Neural progenitor cell (in vitro differentiated cells): ENCODE data around the gene MFAP2. TPM values are rescaled to one million over a fixed set of nuclear protein-coding genes. Genes with fewer than 3 reads are reported as not detected.
A peak's percentile ranks its signal among the peaks of the same experiment; 100 is the strongest.

Experiments
- DNase-seq: peaks from one replicate; pipeline ENCODE4 v3.0.0-alpha.2; 2016; ENCODE audit warnings: low spot score
- H2AFZ ChIP-seq: fragments of 200-600 bp; sonication (generic); replicated peaks from 2 replicates; pipeline ENCODE4 v1.6.1; 2016; ENCODE audit warnings: antibody characterized with exemption
- H3F3A ChIP-seq: fragments of 200-600 bp; sonication (generic); 2 replicates; pipeline ENCODE4 v1.6.1; 2016; ENCODE audit warnings: antibody characterized with exemption, low read depth
- H3K27ac ChIP-seq: fragments of 200-600 bp; sonication (generic); 2 replicates; pipeline ENCODE4 v1.5.1; 2016; ENCODE audit warnings: mild to moderate bottlenecking
- H3K27me3 ChIP-seq: fragments of 200-600 bp; sonication (generic); 2 replicates; pipeline ENCODE4 v1.6.1; 2016; ENCODE audit warnings: mild to moderate bottlenecking, moderate library complexity
- H3K36me3 ChIP-seq: fragments of 200-600 bp; sonication (generic); 2 replicates; pipeline ENCODE4 v1.5.1; 2016
- H3K4me1 ChIP-seq: fragments of 200-600 bp; sonication (generic); 2 replicates; pipeline ENCODE4 v1.6.1; 2016; ENCODE audit warnings: mixed run types
- H3K4me2 ChIP-seq: fragments of 200-600 bp; sonication (generic); 2 replicates; pipeline ENCODE4 v1.6.1; 2016
- H3K4me3 ChIP-seq: fragments of 200-600 bp; sonication (generic); 2 replicates; pipeline ENCODE4 v1.5.1; 2016
- H3K79me2 ChIP-seq: fragments of 200-600 bp; sonication (generic); 2 replicates; pipeline ENCODE4 v1.6.1; 2016; ENCODE audit warnings: low read depth
- H3K9ac ChIP-seq: fragments of 200-600 bp; sonication (generic); 2 replicates; pipeline ENCODE4 v1.6.1; 2016
- H3K9me3 ChIP-seq: fragments of 200-600 bp; sonication (generic); 2 replicates; pipeline ENCODE4 v1.5.1; 2016; ENCODE audit warnings: low read depth
- H4K20me1 ChIP-seq: fragments of 200-600 bp; sonication (generic); 2 replicates; pipeline ENCODE4 v1.6.1; 2016; ENCODE audit warnings: low read depth
- H3K27ac Mint-ChIP-seq: 3 replicates; pipeline ENCODE4 v1.8.0; 2021; ENCODE audit warnings: mixed read lengths
- H3K27me3 Mint-ChIP-seq: 2 replicates; pipeline ENCODE4 v1.8.0; 2022; ENCODE audit warnings: low read depth, mild to moderate bottlenecking, inconsistent platforms, moderate library complexity, mixed read lengths; ENCODE audit not compliant: insufficient read depth
- H3K36me3 Mint-ChIP-seq: 3 replicates; pipeline ENCODE4 v1.8.0; 2021; ENCODE audit warnings: mixed read lengths
- H3K4me1 Mint-ChIP-seq: 3 replicates; pipeline ENCODE4 v1.8.0; 2021; ENCODE audit warnings: mixed read lengths
- H3K4me3 Mint-ChIP-seq: 3 replicates; pipeline ENCODE4 v1.8.0; 2021; ENCODE audit warnings: mild to moderate bottlenecking, moderate library complexity, mixed read lengths
- H3K9me3 Mint-ChIP-seq: 3 replicates; pipeline ENCODE4 v1.8.0; 2020; ENCODE audit warnings: mixed read lengths
- EZH2 ChIP-seq: fragments of 200-600 bp; sonication (generic); IDR thresholded peaks from 2 replicates; pipeline ENCODE4 v1.6.1; 2017; ENCODE audit warnings: antibody characterized with exemption, mild to moderate bottlenecking, moderate library complexity
- EZH2phosphoT487 ChIP-seq: fragments of 200-600 bp; sonication (generic); IDR thresholded peaks from 2 replicates; pipeline ENCODE4 v1.6.1; 2017; ENCODE audit warnings: antibody characterized with exemption
- total RNA-seq: library from RNA; depleted of rRNA; stranded (reverse); fragments of >200 nt; gene quantifications from 2 replicates; pipeline ENCODE4 v1.2.3, GENCODE V29; 2015; ENCODE audit warnings: low replicate concordance
- TF ChIP-seq, protein P1 (sequence below): fragments of 200-600 bp; sonication (generic); IDR thresholded peaks from 2 replicates; pipeline ENCODE4 v1.5.1; 2017; ENCODE audit warnings: antibody characterized with exemption, mild to moderate bottlenecking

Gene MFAP2
- total RNA-seq, 1 donor from 2014 or later, result 68.8 TPM

DNA sequence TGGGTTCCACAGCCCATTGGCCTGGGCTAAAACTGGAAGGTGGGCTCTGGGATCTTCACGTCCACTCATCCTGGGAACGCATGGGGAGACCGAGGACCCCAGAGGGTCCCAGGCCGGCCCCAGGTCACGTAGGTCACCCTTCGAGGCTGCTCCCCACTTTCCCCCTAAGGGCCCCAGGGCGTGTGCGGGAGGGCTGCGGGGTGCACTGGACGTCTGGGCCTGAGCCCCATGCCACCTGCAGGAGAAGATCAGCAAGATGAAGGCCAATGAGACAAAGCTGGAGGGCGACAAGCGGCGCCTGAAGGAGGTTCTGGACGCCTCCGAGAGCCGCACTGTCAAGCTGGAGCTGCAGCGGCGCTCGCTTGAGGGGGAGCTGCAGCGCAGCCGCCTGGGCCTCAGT lies 12.5 kb downstream of the MFAP2 start:
- Mint-ChIP-seq H3K27ac (no peak overlapping the region), H3K36me3 (peaks cover 16% of the 10 kb centered on the region), H3K27me3 (no peaks in the 10 kb centered on the region), H3K4me1 (peaks cover 18% of the 10 kb centered on the region), H3K4me3 (no peak overlapping the region), H3K9me3 (no peaks in the 10 kb centered on the region)
- Histone ChIP-seq H3K36me3 (no peaks in the 10 kb centered on the region), H3K4me3 (no peak overlapping the region), H4K20me1 (peaks cover 13% of the 10 kb centered on the region), H2AFZ (no peak overlapping the region), H3K27me3 (no peaks in the 10 kb centered on the region), H3K4me2 (no peak overlapping the region), H3K4me1 (peaks cover 16% of the 10 kb centered on the region), H3F3A (peaks cover 29% of the 10 kb centered on the region), H3K9me3 (no peaks in the 10 kb centered on the region), H3K9ac (no peak overlapping the region), H3K79me2 (no peaks in the 10 kb centered on the region), H3K27ac (no peak overlapping the region)
- TF ChIP-seq, protein P1, sequence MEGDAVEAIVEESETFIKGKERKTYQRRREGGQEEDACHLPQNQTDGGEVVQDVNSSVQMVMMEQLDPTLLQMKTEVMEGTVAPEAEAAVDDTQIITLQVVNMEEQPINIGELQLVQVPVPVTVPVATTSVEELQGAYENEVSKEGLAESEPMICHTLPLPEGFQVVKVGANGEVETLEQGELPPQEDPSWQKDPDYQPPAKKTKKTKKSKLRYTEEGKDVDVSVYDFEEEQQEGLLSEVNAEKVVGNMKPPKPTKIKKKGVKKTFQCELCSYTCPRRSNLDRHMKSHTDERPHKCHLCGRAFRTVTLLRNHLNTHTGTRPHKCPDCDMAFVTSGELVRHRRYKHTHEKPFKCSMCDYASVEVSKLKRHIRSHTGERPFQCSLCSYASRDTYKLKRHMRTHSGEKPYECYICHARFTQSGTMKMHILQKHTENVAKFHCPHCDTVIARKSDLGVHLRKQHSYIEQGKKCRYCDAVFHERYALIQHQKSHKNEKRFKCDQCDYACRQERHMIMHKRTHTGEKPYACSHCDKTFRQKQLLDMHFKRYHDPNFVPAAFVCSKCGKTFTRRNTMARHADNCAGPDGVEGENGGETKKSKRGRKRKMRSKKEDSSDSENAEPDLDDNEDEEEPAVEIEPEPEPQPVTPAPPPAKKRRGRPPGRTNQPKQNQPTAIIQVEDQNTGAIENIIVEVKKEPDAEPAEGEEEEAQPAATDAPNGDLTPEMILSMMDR, result no peak
- TF ChIP-seq EZH2phosphoT487, result no peak
- no peak for TF ChIP-seq EZH2
- no peak for DNase-seq

- no peak overlapping the region for H3K4me2 ChIP-seq
These were observed 13.3 kb downstream of the MFAP2 start for GRCh38 chr1:16967095-16967575.

DNA sequence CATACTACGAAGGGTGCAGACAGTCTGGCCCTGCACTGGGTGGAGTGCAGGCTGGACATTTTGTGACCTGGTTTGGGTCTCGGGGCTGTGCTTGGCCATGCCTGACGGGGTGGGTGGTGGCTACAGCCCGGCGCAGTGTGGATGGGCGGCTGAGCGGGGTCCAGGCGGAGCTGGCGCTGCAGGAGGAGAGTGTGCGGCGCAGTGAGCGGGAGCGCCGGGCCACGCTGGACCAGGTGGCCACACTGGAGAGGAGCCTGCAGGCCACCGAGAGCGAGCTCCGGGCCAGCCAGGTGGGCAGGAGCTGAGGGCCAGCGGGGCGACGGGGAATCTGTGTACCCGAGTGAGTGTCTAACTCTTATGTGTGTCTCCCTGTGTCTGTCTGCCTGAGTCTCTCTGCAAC lies 14.1 kb downstream of the MFAP2 start:
- no peak overlapping the region for H3K27ac ChIP-seq

More at GRCh38 chr1:16967095-16967575, 13.3 kb downstream of the MFAP2 start:
- H3K4me3 ChIP-seq, result no peak overlapping the region
- peaks cover 10% of the 10 kb centered on the region for H3K4me1 Mint-ChIP-seq
- peak overlapping the region; percentile 69 for H3K27ac Mint-ChIP-seq
- peaks cover 8% of the 10 kb centered on the region for H3K4me1 ChIP-seq
- TF ChIP-seq, protein P1, result no peak
- TF ChIP-seq EZH2, result no peak
- TF ChIP-seq EZH2phosphoT487, result no peak
- no peaks in the 10 kb centered on the region for H3K79me2 ChIP-seq
- H4K20me1 ChIP-seq, result peaks cover 5% of the 10 kb centered on the region
- no peaks in the 10 kb centered on the region for H3K9me3 Mint-ChIP-seq
- H3K4me3 Mint-ChIP-seq, result peak overlapping the region; percentile 58
- no peaks in the 10 kb centered on the region for H3K27me3 Mint-ChIP-seq
- peaks cover 23% of the 10 kb centered on the region for H3F3A ChIP-seq
- H3K27me3 ChIP-seq, result no peaks in the 10 kb centered on the region
- H3K36me3 ChIP-seq, result no peaks in the 10 kb centered on the region
- no peak for DNase-seq
- no peak overlapping the region for H2AFZ ChIP-seq
- H3K9ac ChIP-seq, result no peak overlapping the region
- H3K27ac ChIP-seq, result no peak overlapping the region
- H3K36me3 Mint-ChIP-seq, result peaks cover 15% of the 10 kb centered on the region
- H3K9me3 ChIP-seq, result no peaks in the 10 kb centered on the region

More for the DNA sequence above, 14.1 kb downstream of the MFAP2 start:
- no peak overlapping the region for H3K4me3 ChIP-seq
- TF ChIP-seq, protein P1, result no peak
- TF ChIP-seq EZH2 (no peak), EZH2phosphoT487 (no peak)
- Mint-ChIP-seq H3K4me3 (no peak overlapping the region), H3K36me3 (peaks cover 15% of the 10 kb centered on the region), H3K4me1 (peaks cover 11% of the 10 kb centered on the region), H3K27me3 (peaks cover 5% of the 10 kb centered on the region), H3K27ac (no peak overlapping the region), H3K9me3 (no peaks in the 10 kb centered on the region)
- H3K9me3 ChIP-seq, result no peaks in the 10 kb centered on the region
- H3K4me1 ChIP-seq, result no peaks in the 10 kb centered on the region
- H4K20me1 ChIP-seq, result no peaks in the 10 kb centered on the region
- no peaks in the 10 kb centered on the region for H3K27me3 ChIP-seq
- H3K79me2 ChIP-seq, result no peaks in the 10 kb centered on the region
- no peak overlapping the region for H2AFZ ChIP-seq
- H3K9ac ChIP-seq, result no peak overlapping the region
- H3K36me3 ChIP-seq, result no peaks in the 10 kb centered on the region
- DNase-seq, result no peak
- peaks cover 23% of the 10 kb centered on the region for H3F3A ChIP-seq
- H3K4me2 ChIP-seq, result no peak overlapping the region
